Tibial nerve (tissue), 4 donors: ENCODE results near the gene KRT79. TPM values are rescaled to one million over a fixed set of nuclear protein-coding genes. Genes with fewer than 3 reads are reported as not detected.

Experiments
- DNase-seq, 2 donors: peaks; one replicate each; pipeline ENCODE4 v3.0.0-alpha.2; 2019; ENCODE audit warnings: low spot score in 2 of 2
- H3K27ac ChIP-seq, 4 donors: fragments of 200-600 bp; sonication (generic) in 3 of 4; one replicate each; pipeline ENCODE4 v1.5.1; 2017 to 2019; ENCODE audit warnings: mild to moderate bottlenecking in 1 of 4
- H3K27me3 ChIP-seq, 2 donors: fragments of 200-600 bp; sonication (generic) in 1 of 2; one replicate each; pipeline versions ENCODE4 v1.5.1 to v1.6.0; 2017 to 2019
- H3K36me3 ChIP-seq, 3 donors: fragments of 200-600 bp; sonication (generic); one replicate each; pipeline ENCODE4 v1.5.1; 2018 to 2019
- H3K4me1 ChIP-seq, 4 donors: fragments of 200-600 bp; sonication (generic) in 3 of 4; one replicate each; pipeline ENCODE4 v1.5.1; 2017 to 2019
- H3K4me3 ChIP-seq, 4 donors: fragments of 200-600 bp; sonication (generic) in 3 of 4; one replicate each; pipeline ENCODE4 v1.5.1; 2017 to 2019; ENCODE audit warnings: mild to moderate bottlenecking in 1 of 4, moderate library complexity in 1 of 4
- H3K9me3 ChIP-seq, 4 donors: fragments of 200-600 bp; sonication (generic) in 3 of 4; one replicate each; pipeline ENCODE4 v1.5.1; 2017 to 2019
- CTCF ChIP-seq, 5 experiments: fragments of 200-600 bp in 3 of 5; fragments of 450-650 bp in 2 of 5; sonication (generic) in 3 of 5; IDR thresholded peaks; one replicate each; pipeline ENCODE4 v1.5.1; 2016 to 2019; ENCODE audit warnings: antibody characterized with exemption in 5 of 5, mild to moderate bottlenecking in 3 of 5, moderate library complexity in 2 of 5
- EP300 ChIP-seq, 2 donors: sonication (generic); formaldehyde crosslinking; IDR thresholded peaks; one replicate each; pipeline ENCODE4 v1.6.1; 2017; ENCODE audit warnings: antibody characterized with exemption in 2 of 2, mild to moderate bottlenecking in 1 of 2
- POLR2A ChIP-seq, 2 donors: fragments of 450-650 bp; IDR thresholded peaks; one replicate each; pipeline ENCODE4 v1.6.1; 2017; ENCODE audit warnings: antibody characterized with exemption in 2 of 2, mild to moderate bottlenecking in 2 of 2, moderate library complexity in 2 of 2
- whole genome bisulfite sequencing, 2 donors: methylation state at CpG; one replicate each; pipeline ENCODE4 v1.1.5; 2018; 5-methylcytosine and 5-hydroxymethylcytosine counted together
- total RNA-seq, 4 donors: library from RNA; depleted of rRNA; stranded (reverse); fragments of >200 nt; gene quantifications; one replicate each; pipeline ENCODE4 v1.1.0, GENCODE V29; 2016

KRT79 gene
- total RNA-seq, 4 donors from 2014 or later: 3.9 TPM; not detected in 3

GRCh38 chr12:52815676-52816588, 18.2 kb downstream of the KRT79 start:
- H3K4me1 ChIP-seq: no peaks in the 10 kb centered on the region
- 64 to 69% methylated on average over 9 of the region's 9 CpGs for WGBS, 2 donors
- TF ChIP-seq POLR2A (IDR thresholded peaks at IDR 0.05) (no peak), EP300 (IDR thresholded peaks at IDR 0.05) (no peak), CTCF (IDR thresholded peaks at IDR 0.05) (no peak)
- H3K27ac ChIP-seq: no peak overlapping the region
- H3K27me3 ChIP-seq: no peaks in the 10 kb centered on the region
- H3K36me3 ChIP-seq: no peaks in the 10 kb centered on the region
- no peaks in the 10 kb centered on the region for H3K9me3 ChIP-seq
- no peak for DNase-seq
- no peak overlapping the region for H3K4me3 ChIP-seq

GRCh38 chr12:52815161-52815560, 18.9 kb downstream of the KRT79 start:
- DNase-seq: no peak
- TF ChIP-seq CTCF (IDR thresholded peaks at IDR 0.05): no peak
- no peak for TF ChIP-seq POLR2A (IDR thresholded peaks at IDR 0.05)
- TF ChIP-seq EP300 (IDR thresholded peaks at IDR 0.05): no peak
- Histone ChIP-seq H3K27me3 (no peaks in the 10 kb centered on the region), H3K4me3 (no peak overlapping the region), H3K9me3 (no peaks in the 10 kb centered on the region), H3K4me1 (no peaks in the 10 kb centered on the region), H3K27ac (no peak overlapping the region), H3K36me3 (no peaks in the 10 kb centered on the region)
- 83 to 86% methylated on average over 4 of the region's 4 CpGs for WGBS, 2 donors

GRCh38 chr12:52814710-52815155, 19.4 kb downstream of the KRT79 start:
- no peaks in the 10 kb centered on the region for H3K4me1 ChIP-seq
- no peaks in the 10 kb centered on the region for H3K27me3 ChIP-seq
- TF ChIP-seq POLR2A (IDR thresholded peaks at IDR 0.05) (no peak), EP300 (IDR thresholded peaks at IDR 0.05) (no peak), CTCF (IDR thresholded peaks at IDR 0.05) (no peak)
- no peak overlapping the region for H3K4me3 ChIP-seq
- no peaks in the 10 kb centered on the region for H3K36me3 ChIP-seq
- H3K27ac ChIP-seq: no peak overlapping the region
- WGBS, 2 donors: 87 to 97% methylated on average over 4 of the region's 4 CpGs
- no peaks in the 10 kb centered on the region for H3K9me3 ChIP-seq
- no peak for DNase-seq

GRCh38 chr12:52813885-52814709, 20.0 kb downstream of the KRT79 start, which contains the start of gene KRT4:
Gene KRT4 (minus strand): TSS chr12:52814116. CDS start chr12:52814058, 58 bp downstream.
- no peak for DNase-seq
- Histone ChIP-seq H3K27me3 (no peaks in the 10 kb centered on the region), H3K9me3 (no peaks in the 10 kb centered on the region), H3K4me1 (no peaks in the 10 kb centered on the region), H3K27ac (no peak within 1 kb of the TSS), H3K4me3 (no peak within 1 kb of the TSS), H3K36me3 (no peaks in the 10 kb centered on the region)
- 82 to 85% methylated on average over 15 of the region's 15 CpGs for WGBS, 2 donors
- no peak for TF ChIP-seq EP300 (IDR thresholded peaks at IDR 0.05)
- no peak for TF ChIP-seq CTCF (IDR thresholded peaks at IDR 0.05)
- no peak for TF ChIP-seq POLR2A (IDR thresholded peaks at IDR 0.05)
